H1 (cell line): Measurements from ENCODE around the gene PMEPA1. TPM values are rescaled to one million over a fixed set of nuclear protein-coding genes. Genes with fewer than 3 reads are reported as not detected.

ENCODE experiments used
- CTCF ChIA-PET: fragments of 300-600 bp; sonication (Branson Sonifier 250); formaldehyde crosslinking; loops from one replicate; lab custom pipeline; 2021; ENCODE audit not compliant: partially characterized antibody; lab: Charles Lee
- POLR2A ChIA-PET: fragments of 300-600 bp; sonication (Branson Sonifier 250); formaldehyde crosslinking; loops from one replicate; lab custom pipeline; 2021; ENCODE audit warnings: inconsistent platforms; ENCODE audit not compliant: partially characterized antibody; lab: Charles Lee
- DNase-seq, 2 experiments: peaks; one replicate each; pipeline versions ENCODE4 v3.0.0 to v3.0.0-alpha.2; 2010 to 2022; ENCODE audit warnings: low spot score in 2 of 2, low read depth in 1 of 2, mixed read lengths in 1 of 2
- FAIRE-seq: peaks from 2 replicates; lab custom pipeline; 2011; peaks lifted over from hg19 to GRCh38; lab: Jason Lieb, UNC
- H2AFZ ChIP-seq: 2 replicates; pipeline ENCODE4 v1.8.1; 2012; ENCODE audit warnings: low read length, inconsistent platforms
- H2AK5ac ChIP-seq: 2 replicates; pipeline ENCODE4 v1.6.1; 2013; ENCODE audit warnings: low read depth, low read length
- H2BK120ac ChIP-seq: replicated peaks from 2 replicates; pipeline ENCODE3; 2013; ENCODE audit warnings: low read depth, low read length, inconsistent platforms
- H2BK12ac ChIP-seq: 2 replicates; pipeline ENCODE4 v1.6.1; 2013; ENCODE audit warnings: low read depth, low read length
- H2BK15ac ChIP-seq: 2 replicates; pipeline ENCODE4 v1.6.1; 2013; ENCODE audit warnings: low read length
- H2BK20ac ChIP-seq: 2 replicates; pipeline ENCODE4 v1.6.1; 2013; ENCODE audit warnings: low read length
- H2BK5ac ChIP-seq: 2 replicates; pipeline ENCODE4 v1.6.1; 2013; ENCODE audit warnings: low read depth, low read length
- H3K14ac ChIP-seq: 2 replicates; pipeline ENCODE4 v1.6.1; 2013; ENCODE audit warnings: inconsistent platforms; ENCODE audit not compliant: insufficient read length
- H3K18ac ChIP-seq: 2 replicates; pipeline ENCODE4 v1.6.1; 2013; ENCODE audit warnings: low read length; ENCODE audit errors: extremely low read depth
- H3K23ac ChIP-seq: 2 replicates; pipeline ENCODE4 v1.6.1; 2013; ENCODE audit warnings: inconsistent platforms; ENCODE audit not compliant: insufficient read length
- H3K23me2 ChIP-seq: 2 replicates; pipeline ENCODE4 v1.6.1; 2013; ENCODE audit warnings: low read depth, low read length
- H3K27ac ChIP-seq: 2 replicates; pipeline ENCODE4 v1.6.1; 2011; ENCODE audit warnings: low read depth, low read length, inconsistent platforms
- H3K27me3 ChIP-seq, 4 experiments: replicated peaks in 1 of 4; 1 replicate in 1 of 4; 2 replicates in 3 of 4; pipeline versions ENCODE4 v1.6.1 to v1.8.1; 2011 to 2013; ENCODE audit warnings: low read length in 3 of 4, mild to moderate bottlenecking in 3 of 4, inconsistent platforms in 2 of 4, mixed read lengths in 2 of 4, moderate library complexity in 1 of 4; ENCODE audit not compliant: control insufficient read depth in 3 of 4, insufficient read depth in 3 of 4; ENCODE audit errors: extremely low read depth in 1 of 4
- H3K36me3 ChIP-seq, 4 experiments: 2 replicates each; pipeline versions ENCODE4 v1.6.1 to v1.8.1; 2011 to 2013; ENCODE audit warnings: mild to moderate bottlenecking in 4 of 4, low read length in 3 of 4, moderate library complexity in 2 of 4, control low read depth in 1 of 4, inconsistent platforms in 1 of 4; ENCODE audit not compliant: insufficient read depth in 4 of 4, control insufficient read depth in 2 of 4
- H3K4ac ChIP-seq: replicated peaks from 2 replicates; pipeline ENCODE3; 2013; ENCODE audit warnings: low read length, low read depth, mixed read lengths, inconsistent platforms; ENCODE audit not compliant: insufficient read length
- H3K4me1 ChIP-seq, 4 experiments: replicated peaks in 1 of 4; 1 replicate in 1 of 4; 2 replicates in 3 of 4; pipeline versions ENCODE4 v1.6.1 to v1.8.1; 2011 to 2013; ENCODE audit warnings: low read length in 3 of 4, inconsistent platforms in 2 of 4, mixed read lengths in 1 of 4; ENCODE audit not compliant: insufficient read depth in 4 of 4, control insufficient read depth in 3 of 4
- H3K4me2 ChIP-seq, 2 experiments: 2 replicates each; pipeline versions ENCODE4 v1.6.1 to v1.8.1; 2011 to 2013; ENCODE audit warnings: low read depth in 2 of 2, low read length in 2 of 2, control low read depth in 1 of 2, inconsistent platforms in 1 of 2, mild to moderate bottlenecking in 1 of 2; ENCODE audit not compliant: insufficient read depth in 1 of 2
- H3K4me3 ChIP-seq, 4 experiments: fragments of 200-600, 300-600 bp in 1 of 4; sonication (generic), shearing (Covaris generic), sonication (Bioruptor Twin) in 1 of 4; 2 replicates each; pipeline versions ENCODE4 v1.5.1 to v1.8.1; 2011 to 2016; ENCODE audit warnings: low read length in 4 of 4, low read depth in 3 of 4, control low read depth in 2 of 4, inconsistent platforms in 2 of 4, mild to moderate bottlenecking in 2 of 4, mixed read lengths in 1 of 4, moderate library complexity in 1 of 4; ENCODE audit not compliant: insufficient read depth in 2 of 4; ENCODE audit errors: extremely low read depth in 1 of 4
- H3K56ac ChIP-seq: replicated peaks from 2 replicates; pipeline ENCODE3; 2013; ENCODE audit warnings: low read depth, mild to moderate bottlenecking, mixed read lengths, low read length, inconsistent platforms; ENCODE audit not compliant: insufficient read length
- H3K79me1 ChIP-seq: 2 replicates; pipeline ENCODE4 v1.6.1; 2013; ENCODE audit warnings: low read depth, low read length, control low read depth
- H3K79me2 ChIP-seq, 2 experiments: 2 replicates each; pipeline versions ENCODE4 v1.6.1 to v1.8.1; 2012 to 2013; ENCODE audit warnings: low read length in 2 of 2, mild to moderate bottlenecking in 2 of 2, inconsistent platforms in 1 of 2; ENCODE audit not compliant: insufficient read depth in 2 of 2, control insufficient read depth in 1 of 2
- H3K9ac ChIP-seq, 4 experiments: replicated peaks in 1 of 4; 1 replicate in 1 of 4; 2 replicates in 3 of 4; pipeline versions ENCODE4 v1.6.1 to v1.8.1; 2011 to 2013; ENCODE audit warnings: low read depth in 3 of 4, low read length in 3 of 4, control low read depth in 2 of 4, mild to moderate bottlenecking in 2 of 4, moderate library complexity in 2 of 4, inconsistent platforms in 1 of 4; ENCODE audit errors: extremely low read depth in 1 of 4
- H3K9me3 ChIP-seq, 2 experiments: 2 replicates each; pipeline versions ENCODE4 v1.6.1 to v1.8.1; 2012 to 2013; ENCODE audit warnings: mild to moderate bottlenecking in 2 of 2, moderate library complexity in 2 of 2, control low read depth in 1 of 2, inconsistent platforms in 1 of 2, low read depth in 1 of 2, low read length in 1 of 2, mixed read lengths in 1 of 2; ENCODE audit not compliant: insufficient read depth in 2 of 2
- H4K20me1 ChIP-seq, 2 experiments: replicated peaks in 1 of 2; 2 replicates each; pipeline versions ENCODE3 to v1.8.1; 2011 to 2013; ENCODE audit warnings: inconsistent platforms in 2 of 2, low read length in 2 of 2, mild to moderate bottlenecking in 1 of 2; ENCODE audit not compliant: insufficient read depth in 2 of 2, control insufficient read depth in 1 of 2
- H4K5ac ChIP-seq: 2 replicates; pipeline ENCODE4 v1.6.1; 2013; ENCODE audit warnings: low read length, low read depth, mixed read lengths, inconsistent platforms; ENCODE audit not compliant: insufficient read length
- H4K8ac ChIP-seq: 2 replicates; pipeline ENCODE4 v1.8.0; 2013; ENCODE audit warnings: mild to moderate bottlenecking, moderate library complexity, low read length, inconsistent platforms; ENCODE audit not compliant: insufficient read depth; ENCODE audit errors: extremely low read depth
- H4K91ac ChIP-seq: replicated peaks from 2 replicates; pipeline ENCODE3; 2013; ENCODE audit warnings: low read length, mixed read lengths, inconsistent platforms; ENCODE audit not compliant: insufficient read length
- ATF2 ChIP-seq: IDR thresholded peaks from 2 replicates; pipeline ENCODE4 v1.6.1; 2012; ENCODE audit warnings: low read length, inconsistent platforms
- JUN ChIP-seq: IDR thresholded peaks from 2 replicates; pipeline ENCODE4 v1.6.1; 2011; ENCODE audit warnings: low read depth, mild to moderate bottlenecking, improper control_type of control experiment, low read length
- MAX ChIP-seq: IDR thresholded peaks from 2 replicates; pipeline ENCODE4 v1.6.1; 2012; ENCODE audit warnings: inconsistent platforms
- NRF1 ChIP-seq: IDR thresholded peaks from 2 replicates; pipeline ENCODE4 v1.6.1; 2011; ENCODE audit warnings: mild to moderate bottlenecking, low read depth, low read length, improper control_type of control experiment
- POLR2A ChIP-seq, 2 experiments: IDR thresholded peaks; 1 replicate in 1 of 2; 2 replicates in 1 of 2; pipeline ENCODE4 v1.6.1; 2011; ENCODE audit warnings: low read depth in 2 of 2, low read length in 2 of 2, mild to moderate bottlenecking in 2 of 2; ENCODE audit errors: control extremely low read depth in 1 of 2
- WGBS, 2 experiments: shearing (Covaris generic) in 1 of 2; methylation state at CpG; one replicate each; pipeline versions ENCODE4 v1.1.6 to v1.1.7; 2013 to 2015; ENCODE audit warnings: low lambda C conversion rate in 2 of 2, mixed read lengths in 2 of 2, inconsistent platforms in 1 of 2, low coverage in 1 of 2, missing lambda C conversion rate in 1 of 2; ENCODE audit not compliant: insufficient replicate concordance in 2 of 2, insufficient coverage in 1 of 2, insufficient read length in 1 of 2; ENCODE audit errors: extremely low coverage in 1 of 2, missing lambda C conversion rate in 1 of 2; 5-methylcytosine and 5-hydroxymethylcytosine counted together
- long read RNA-seq, 2 experiments: library from RNA in 1 of 2; library from capped mRNA in 1 of 2; stranded (forward); transcript quantifications; one replicate each; pipeline ENCODE4 v2.0.0, GENCODE V29; 2021; ENCODE audit warnings: inconsistent platforms in 1 of 2
- polyA minus RNA-seq, 3 experiments: library from RNA; depleted of rRNA, polyadenylated mRNA; stranded (reverse); fragments of >200 nt; gene quantifications; 1 replicate in 2 of 3; 2 replicates in 1 of 3; pipeline ENCODE4 v1.2.3, GENCODE V29; 2011
- polyA plus RNA-seq, 7 experiments: library from polyadenylated mRNA; depleted of rRNA in 3 of 7; stranded (reverse) in 5 of 7; unstranded in 2 of 7; fragments of >200 nt in 5 of 7; fragments of 200-250 nt in 2 of 7; gene quantifications; 1 replicate in 5 of 7; 2 replicates in 1 of 7; 4 replicates in 1 of 7; pipeline versions ENCODE4 v1.2.1 to v1.2.3, GENCODE V29; 2011 to 2013; ENCODE audit warnings: missing spikeins in 2 of 7, mixed read lengths in 2 of 7
- total RNA-seq: library from RNA; stranded (reverse); fragmentation: NEBNext Ultra II Directional; extraction: Animal tissue kit (Norgen Biotek cat#: 25700); gene quantifications from 2 replicates; pipeline ENCODE4 v1.2.1, GENCODE V29; 2021

PMEPA1 gene
- total RNA-seq (20.0 and 20.5 TPM in 2 replicates), polyA plus RNA-seq (2011; rRNA removed) (12.7 and 18.1 TPM in 2 replicates), polyA minus RNA-seq (2011; rRNA and poly(A)+ RNA removed) (5.6 and 6.0 TPM in 2 replicates)
- 10.3 TPM for polyA plus RNA-seq (2011; cell fraction: cytosol; rRNA removed)
- 21.0 TPM for polyA plus RNA-seq (2011; cell fraction: nucleus; rRNA removed)
- polyA plus RNA-seq (2012, experiment 1 of 2), result 3.8 to 11.4 TPM (median 10.2 TPM) in 4 replicates
- 7.9 TPM for polyA plus RNA-seq (2012, experiment 2 of 2)
- polyA plus RNA-seq (2013, experiment 1 of 2), result 17.9 TPM
- 19.1 TPM for polyA plus RNA-seq (2013, experiment 2 of 2)
- 15.3 TPM for polyA minus RNA-seq (2011; cell fraction: cytosol; rRNA and poly(A)+ RNA removed)
- 12.0 TPM for polyA minus RNA-seq (2011; cell fraction: nucleus; rRNA and poly(A)+ RNA removed)
- long read RNA-seq, experiment 1, full-length matches to known transcripts, result 7 of 19 reads
- long read RNA-seq, experiment 1, partial matches to known transcripts, result 0 of 19 reads
- long read RNA-seq, experiment 1, other reads (novel, unspliced or antisense), result 12 of 19 reads
- long read RNA-seq, experiment 2, partial matches to known transcripts, result 1 of 4 reads
- long read RNA-seq, experiment 2, other reads (novel, unspliced or antisense), result 3 of 4 reads

- peak within 1 kb of the TSS; percentile 75 for H2BK12ac ChIP-seq
- peaks cover 7% of the 10 kb centered on the region for H3K23me2 ChIP-seq
- peak within 1 kb of the TSS; percentile 72; the same call in 1 of the 2 replicates for H2BK20ac ChIP-seq
- H3K36me3 ChIP-seq, result no peaks in the 10 kb centered on the region
- H3K9ac ChIP-seq, result peak within 1 kb of the TSS; percentile 66 to 89 (median 78)
- peaks cover 26 to 27% of the 10 kb centered on the region in 2 experiments for H4K20me1 ChIP-seq
- H4K91ac ChIP-seq, result peak within 1 kb of the TSS; percentile 75
- no peak within 1 kb of the TSS for H2BK15ac ChIP-seq
- peak within 1 kb of the TSS; percentile 29 for H2BK120ac ChIP-seq
- peak within 1 kb of the TSS; percentile 8 for H4K5ac ChIP-seq
- H3K4me2 ChIP-seq, result peak within 1 kb of the TSS; percentile 92 to 97
- H3K14ac ChIP-seq, result no peak within 1 kb of the TSS
- 0 out of 2 replicates have a peak within 1 kb of the TSS, but pooled peaks have one; percentile 48 for H2AFZ ChIP-seq
- H3K79me2 ChIP-seq, result peaks cover 11 to 38% of the 10 kb centered on the region in 2 experiments
- H3K79me1 ChIP-seq, result peaks cover under 1% of the 10 kb centered on the region; the same call in 1 of the 2 replicates
- ChIA-PET POLR2A (interaction anchor here (0.8 to 6.8 kb wide), 17 partner anchors 9 to 258 kb away, joined by 3 to 59 read pairs (median 4); no protein-coding TSS in a partner anchor), CTCF (interaction anchor here (0.6 to 1.2 kb wide), 3 partner anchors 16 to 82 kb away, joined by 3 to 4 read pairs (median 3); no protein-coding TSS in a partner anchor)
- H3K4me3 ChIP-seq, result peak within 1 kb of the TSS; percentile 80 to 83 (median 82)
- WGBS, 2 experiments, result 1% methylated on average over 24 of the region's 92 CpGs; no CpG with 5 or more reads in 1 of the 2 experiments
- H3K23ac ChIP-seq, result no peak within 1 kb of the TSS
- H3K4me1 ChIP-seq, result peaks cover 0 to 24% (median 13%) of the 10 kb centered on the region in 4 experiments; a peak in 5 of 7 replicates
- H4K8ac ChIP-seq, result peak within 1 kb of the TSS; percentile 84
- no peak within 1 kb of the TSS; the same call in 1 of the 2 replicates for H2AK5ac ChIP-seq
- H3K18ac ChIP-seq, result peak within 1 kb of the TSS; percentile 90
- H2BK5ac ChIP-seq, result peak within 1 kb of the TSS; percentile 97
- H3K27ac ChIP-seq, result peak within 1 kb of the TSS; percentile 61
- H3K27me3 ChIP-seq, result peaks cover 0 to 18% (median 10%) of the 10 kb centered on the region in 4 experiments; a peak in 5 of 7 replicates
- peak within 1 kb of the TSS; percentile 65 for H3K4ac ChIP-seq
- H3K56ac ChIP-seq, result peak within 1 kb of the TSS; percentile 42
- no peak for FAIRE-seq
- peak; percentile 84 to 94 for DNase-seq
- no peaks in the 10 kb centered on the region for H3K9me3 ChIP-seq
- 0 out of 2 replicates have a peak, but pooled peaks have one; percentile 1 for TF ChIP-seq MAX
- TF ChIP-seq NRF1, result no peak
- TF ChIP-seq POLR2A (IDR thresholded peaks at IDR 0.05; ENCODE audit: control extremely low read depth in 1 of 2, low read depth in 2 of 2, low read length in 2 of 2), result peak in 1 of 2 experiments; percentile 50; a peak in 1 of 3 replicates
- TF ChIP-seq JUN, result no peak
- TF ChIP-seq ATF2, result no peak
These were observed at the start of gene PMEPA1 for GRCh38 chr20:57709823-57710799. TSS of gene PMEPA1 (minus strand) at chr20:57710015. CDS start at chr20:57709582, 433 bp downstream.
